LNCAP (cell line): Measurements from ENCODE around the gene ARFGEF2.

Experiments used
- CTCF ChIP-seq: fragments of 450-650 bp; IDR thresholded peaks from 2 replicates; pipeline ENCODE4 v1.5.1; 2017; ENCODE audit warnings: mild to moderate bottlenecking

Gene ARFGEF2

DNA sequence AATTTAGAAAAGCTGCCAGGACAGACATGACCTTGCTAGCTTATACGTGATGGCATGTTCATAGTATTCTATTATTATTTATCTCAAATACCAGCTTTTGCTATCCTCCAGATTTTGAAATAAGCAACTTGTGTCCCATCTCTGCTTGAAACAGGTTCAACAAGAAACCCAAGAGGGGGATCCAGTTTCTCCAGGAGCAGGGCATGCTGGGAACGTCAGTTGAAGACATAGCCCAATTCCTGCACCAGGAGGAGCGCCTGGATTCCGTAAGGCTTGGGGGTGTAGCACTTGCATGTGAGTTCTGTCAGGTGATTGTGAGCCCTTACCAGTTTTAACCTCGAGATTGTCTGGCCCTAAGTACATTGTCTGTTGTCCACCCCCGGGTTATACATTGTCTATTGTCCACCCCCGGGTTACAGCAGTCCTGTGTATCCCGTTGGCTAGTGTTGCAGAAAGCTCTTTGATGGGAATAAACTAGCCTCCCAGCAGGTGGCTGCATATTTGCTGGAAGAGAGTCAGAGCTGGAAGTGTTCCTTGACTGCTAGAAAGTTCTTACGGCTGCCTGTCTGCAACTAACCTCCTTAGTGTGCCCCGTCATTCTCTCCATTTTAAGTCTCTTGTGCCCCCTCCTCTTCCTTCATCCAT lies 63.2 kb downstream of the ARFGEF2 start:
- no peak for TF ChIP-seq CTCF

DNA sequence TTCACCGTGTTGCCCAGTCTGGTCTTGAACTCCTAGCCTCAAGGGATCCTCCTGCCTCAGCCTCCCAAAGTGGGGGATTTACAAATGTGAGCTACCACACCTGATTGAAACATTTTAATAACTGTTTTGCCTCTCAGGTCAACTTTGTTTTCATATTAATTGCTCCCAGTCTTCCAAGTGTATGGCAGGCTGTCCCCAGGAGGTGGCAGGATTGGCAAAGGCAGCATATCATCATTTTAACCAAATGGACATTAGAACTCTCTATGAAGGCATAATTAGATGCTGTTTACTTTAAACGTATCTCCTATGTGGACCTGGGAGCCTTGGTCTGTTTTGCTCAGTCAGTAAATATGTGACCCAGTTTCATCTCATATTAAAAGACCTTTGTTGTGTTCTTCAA lies 65.4 kb downstream of the ARFGEF2 start:
- TF ChIP-seq CTCF: peak; percentile 50

GRCh38 chr20:48990467-48990866 lies 69.0 kb downstream of the ARFGEF2 start:
- no peak for TF ChIP-seq CTCF

DNA sequence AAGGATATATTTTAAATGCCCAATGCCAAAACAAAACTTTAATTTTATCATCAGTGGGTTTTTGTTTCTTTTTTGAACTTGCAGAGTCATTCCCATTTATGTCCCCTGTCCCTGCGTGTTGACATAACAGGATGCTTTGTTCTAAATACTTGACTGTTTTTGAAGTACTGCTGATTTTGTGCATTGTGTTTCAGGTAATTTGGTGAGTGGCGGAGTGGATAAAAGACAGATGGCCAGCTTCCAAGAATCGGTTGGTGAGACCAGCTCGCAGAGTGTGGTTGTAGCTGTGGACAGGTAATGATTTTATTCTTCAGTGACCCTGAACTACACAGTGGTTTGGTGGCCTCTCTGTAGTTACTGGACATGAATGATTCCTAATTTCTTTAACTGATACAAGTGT lies 74.1 kb downstream of the ARFGEF2 start:
- no peak for TF ChIP-seq CTCF

GRCh38 chr20:48999890-49000870 lies 78.7 kb downstream of the ARFGEF2 start:
- TF ChIP-seq CTCF: no peak

DNA sequence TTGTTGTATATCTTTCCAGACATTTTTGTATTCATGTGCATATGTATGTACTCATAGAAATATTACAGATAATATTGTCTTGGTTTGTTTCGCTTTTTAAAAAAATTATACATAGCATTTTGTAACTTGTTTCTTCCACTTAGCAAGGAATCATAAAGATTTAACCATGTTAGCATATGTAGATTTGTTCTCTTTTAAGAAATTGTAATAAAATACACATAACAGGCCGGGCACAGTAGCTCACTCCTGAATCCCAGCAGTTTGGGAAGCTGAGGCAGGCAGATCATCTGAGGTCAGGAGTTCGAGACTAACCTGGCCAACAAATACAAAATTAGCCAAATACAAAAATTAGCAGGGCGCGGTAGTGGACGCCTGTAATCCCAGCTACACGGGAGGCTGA lies 80.2 kb downstream of the ARFGEF2 start:
- TF ChIP-seq CTCF: no peak

GRCh38 chr20:49006446-49006980 lies 85.0 kb downstream of the ARFGEF2 start:
- no peak for TF ChIP-seq CTCF
